ENCODE data around the gene SMC4. TPM values are rescaled to one million over a fixed set of nuclear protein-coding genes. Genes with fewer than 3 reads are reported as not detected.
A peak's percentile ranks its signal among the peaks of the same experiment; 100 is the strongest.
"Not testable (repeated sequence)": the region's sequence is repeated elsewhere in the genome, so short reads cannot be mapped to it uniquely, and the experiment has no call there.

The SMC4 gene
- 49.5 TPM for polyA plus RNA-seq (ENCODE audit: insufficient read length)

GRCh38 chr3:160399125-160400029, at the start of gene SMC4, which contains the start of gene IFT80:
Gene SMC4, plus strand, starts transcription at chr3:160399650. Its CDS starts 1,177 bp downstream, at chr3:160400827.
Gene IFT80, minus strand, starts transcription at chr3:160399225. Its CDS starts 14,625 bp downstream, at chr3:160384600.
- peak; percentile 96 for DNase-seq

- no peak for DNase-seq
Observed at GRCh38 chr3:160355826-160356225, 43.6 kb upstream of the SMC4 start.

- not testable (repeated sequence) for DNase-seq
Observed at GRCh38 chr3:160362896-160363295, 36.6 kb upstream of the SMC4 start.

- no peak for DNase-seq
Observed at GRCh38 chr3:160365869-160366522, 33.5 kb upstream of the SMC4 start.

GRCh38 chr3:160368804-160369203, 30.6 kb upstream of the SMC4 start:
- DNase-seq = no peak

- DNase-seq = no peak
Observed at GRCh38 chr3:160369784-160370183, 29.7 kb upstream of the SMC4 start.

- no peak for DNase-seq
Observed at GRCh38 chr3:160370987-160371857, 28.2 kb upstream of the SMC4 start.

- DNase-seq = no peak
Observed at GRCh38 chr3:160372780-160373179, 26.7 kb upstream of the SMC4 start.

- DNase-seq = no peak
Observed at GRCh38 chr3:160373655-160374054, 25.8 kb upstream of the SMC4 start.

- no peak for DNase-seq
Observed at GRCh38 chr3:160374472-160374871, 25.0 kb upstream of the SMC4 start.

GRCh38 chr3:160374925-160375324, 24.5 kb upstream of the SMC4 start:
- DNase-seq = no peak

- no peak for DNase-seq
Observed at GRCh38 chr3:160376681-160377080, 22.8 kb upstream of the SMC4 start.

- DNase-seq = no peak
Observed at GRCh38 chr3:160378331-160379109, 20.9 kb upstream of the SMC4 start.

GRCh38 chr3:160379628-160380214, 19.7 kb upstream of the SMC4 start:
- DNase-seq = no peak

- DNase-seq = no peak
Observed at GRCh38 chr3:160381470-160381869, 18.0 kb upstream of the SMC4 start.

- DNase-seq = no peak
Observed at GRCh38 chr3:160384639-160385318, 14.7 kb upstream of the SMC4 start.

- no peak for DNase-seq
Observed at GRCh38 chr3:160390565-160391138, 8.8 kb upstream of the SMC4 start.

- no peak for DNase-seq
Observed at GRCh38 chr3:160392798-160393197, 6.7 kb upstream of the SMC4 start.

- no peak for DNase-seq
Observed at GRCh38 chr3:160393346-160394008, 6.0 kb upstream of the SMC4 start.

- no peak for DNase-seq
Observed at GRCh38 chr3:160394009-160394392, 5.4 kb upstream of the SMC4 start.
